ENCODE measurements around the gene PRG3.
A peak's percentile ranks its signal among the peaks of the same experiment; 100 is the strongest.
"Not testable (repeated sequence)": the region's sequence is repeated elsewhere in the genome, so short reads cannot be mapped to it uniquely, and the experiment has no call there.

The PRG3 gene

DNA sequence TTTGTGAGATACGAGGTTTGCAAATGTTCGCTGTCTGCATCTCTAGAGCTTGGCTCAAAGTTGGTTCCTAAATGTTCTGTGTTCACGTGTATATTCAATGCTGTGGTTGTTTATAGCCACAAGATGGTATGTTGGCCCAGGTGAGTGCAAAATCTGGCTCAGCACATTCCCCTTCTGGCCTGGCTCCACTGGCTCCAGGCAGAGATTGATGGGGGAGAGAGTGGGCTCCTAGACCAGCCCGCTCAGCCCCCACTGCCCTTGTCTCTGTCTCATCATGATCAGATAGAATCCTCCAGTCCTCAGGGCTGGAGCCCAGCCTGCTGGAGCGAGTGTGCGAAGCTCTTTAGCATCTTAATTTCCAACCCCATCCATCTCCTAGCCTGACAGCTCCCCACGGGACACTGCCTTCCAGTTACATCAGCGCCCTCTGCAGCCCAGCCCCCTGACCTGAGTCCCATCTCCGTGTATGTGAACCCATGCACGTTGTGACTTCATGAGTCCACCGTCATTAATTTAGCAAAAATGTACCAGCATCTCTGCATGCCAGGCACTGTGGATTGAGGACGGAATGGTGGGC lies 40.8 kb downstream of the PRG3 start:
- Histone ChIP-seq H4K20me1 (ENCODE audit: insufficient read depth, low read length, poor library complexity, severe bottlenecking) (no peaks in the 10 kb centered on the region), H3K79me2 (ENCODE audit: insufficient read depth, low read length) (peaks cover 12% of the 10 kb centered on the region), H3K4me3 (ENCODE audit: low read length, poor library complexity, severe bottlenecking) (no peak overlapping the region), H3K27me3 (ENCODE audit: insufficient read depth, low read length, poor library complexity, severe bottlenecking) (no peaks in the 10 kb centered on the region), H3K9me3 (ENCODE audit: insufficient read depth, low read depth, low read length) (no peaks in the 10 kb centered on the region), H3K36me3 (ENCODE audit: insufficient read depth, low read length) (no peaks in the 10 kb centered on the region), H2AFZ (ENCODE audit: low read length) (peak overlapping the region; percentile 84; the same call in 1 of the 2 replicates), H3K9ac (ENCODE audit: low read depth, low read length, poor library complexity, severe bottlenecking) (peak overlapping the region; percentile 23), H3F3A (ENCODE audit: low read depth) (no peaks in the 10 kb centered on the region), H3K4me2 (ENCODE audit: low read depth, low read length, poor library complexity, severe bottlenecking) (no peak overlapping the region), H3K4me1 (ENCODE audit: insufficient read depth, low read length, poor library complexity, severe bottlenecking) (peaks cover 20% of the 10 kb centered on the region), H3K9me2 (replicated peaks; ENCODE audit: low read depth, low read length) (no peaks in the 10 kb centered on the region)
- TF ChIP-seq EZH2phosphoT487 (IDR thresholded peaks at IDR 0.05; ENCODE audit: borderline replicate concordance): no peak
- TF ChIP-seq, protein P1, sequence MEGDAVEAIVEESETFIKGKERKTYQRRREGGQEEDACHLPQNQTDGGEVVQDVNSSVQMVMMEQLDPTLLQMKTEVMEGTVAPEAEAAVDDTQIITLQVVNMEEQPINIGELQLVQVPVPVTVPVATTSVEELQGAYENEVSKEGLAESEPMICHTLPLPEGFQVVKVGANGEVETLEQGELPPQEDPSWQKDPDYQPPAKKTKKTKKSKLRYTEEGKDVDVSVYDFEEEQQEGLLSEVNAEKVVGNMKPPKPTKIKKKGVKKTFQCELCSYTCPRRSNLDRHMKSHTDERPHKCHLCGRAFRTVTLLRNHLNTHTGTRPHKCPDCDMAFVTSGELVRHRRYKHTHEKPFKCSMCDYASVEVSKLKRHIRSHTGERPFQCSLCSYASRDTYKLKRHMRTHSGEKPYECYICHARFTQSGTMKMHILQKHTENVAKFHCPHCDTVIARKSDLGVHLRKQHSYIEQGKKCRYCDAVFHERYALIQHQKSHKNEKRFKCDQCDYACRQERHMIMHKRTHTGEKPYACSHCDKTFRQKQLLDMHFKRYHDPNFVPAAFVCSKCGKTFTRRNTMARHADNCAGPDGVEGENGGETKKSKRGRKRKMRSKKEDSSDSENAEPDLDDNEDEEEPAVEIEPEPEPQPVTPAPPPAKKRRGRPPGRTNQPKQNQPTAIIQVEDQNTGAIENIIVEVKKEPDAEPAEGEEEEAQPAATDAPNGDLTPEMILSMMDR (conservative IDR thresholded peaks at IDR 0.05; ENCODE audit: low read length): peak; percentile 68

DNA sequence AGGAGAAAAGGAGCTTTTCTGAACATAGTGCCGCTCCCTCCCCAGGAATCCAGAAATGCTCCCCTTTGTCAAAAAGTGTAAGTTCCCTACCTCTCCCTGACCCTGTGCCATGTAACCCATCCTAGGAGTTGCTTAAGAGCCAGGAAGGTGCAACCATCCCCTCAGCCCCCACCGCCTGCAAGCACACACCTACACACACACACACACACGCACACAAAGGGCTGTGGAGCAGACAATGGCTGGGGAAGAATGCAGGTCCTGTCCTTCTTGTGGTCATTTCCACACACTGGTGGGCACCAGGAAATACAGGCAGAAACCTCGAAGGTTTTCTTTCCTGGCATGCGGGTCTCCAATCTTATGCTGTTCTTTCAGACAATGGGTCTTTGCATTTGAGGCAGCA lies 41.6 kb downstream of the PRG3 start:
- H3K4me1 ChIP-seq (ENCODE audit: insufficient read depth, low read length, poor library complexity, severe bottlenecking): peaks cover 23% of the 10 kb centered on the region
- H3K9ac ChIP-seq (ENCODE audit: low read depth, low read length, poor library complexity, severe bottlenecking): peak overlapping the region; percentile 23
- peaks cover 3% of the 10 kb centered on the region for H4K20me1 ChIP-seq (ENCODE audit: insufficient read depth, low read length, poor library complexity, severe bottlenecking)
- peaks cover 20% of the 10 kb centered on the region for H3K79me2 ChIP-seq (ENCODE audit: insufficient read depth, low read length)
- no peak overlapping the region for H3K4me3 ChIP-seq (ENCODE audit: low read length, poor library complexity, severe bottlenecking)
- no peaks in the 10 kb centered on the region for H3K9me2 ChIP-seq (replicated peaks; ENCODE audit: low read depth, low read length)
- no peaks in the 10 kb centered on the region for H3K9me3 ChIP-seq (ENCODE audit: insufficient read depth, low read depth, low read length)
- H3K36me3 ChIP-seq (ENCODE audit: insufficient read depth, low read length): no peaks in the 10 kb centered on the region
- no peaks in the 10 kb centered on the region for H3F3A ChIP-seq (ENCODE audit: low read depth)
- no peak overlapping the region for H3K4me2 ChIP-seq (ENCODE audit: low read depth, low read length, poor library complexity, severe bottlenecking)
- H3K27me3 ChIP-seq (ENCODE audit: insufficient read depth, low read length, poor library complexity, severe bottlenecking): no peaks in the 10 kb centered on the region
- H2AFZ ChIP-seq (ENCODE audit: low read length): peak overlapping the region; percentile 50; the same call in 1 of the 2 replicates
- TF ChIP-seq EZH2phosphoT487 (IDR thresholded peaks at IDR 0.05; ENCODE audit: borderline replicate concordance): no peak
- TF ChIP-seq, protein P1 (conservative IDR thresholded peaks at IDR 0.05; ENCODE audit: low read length): no peak

DNA sequence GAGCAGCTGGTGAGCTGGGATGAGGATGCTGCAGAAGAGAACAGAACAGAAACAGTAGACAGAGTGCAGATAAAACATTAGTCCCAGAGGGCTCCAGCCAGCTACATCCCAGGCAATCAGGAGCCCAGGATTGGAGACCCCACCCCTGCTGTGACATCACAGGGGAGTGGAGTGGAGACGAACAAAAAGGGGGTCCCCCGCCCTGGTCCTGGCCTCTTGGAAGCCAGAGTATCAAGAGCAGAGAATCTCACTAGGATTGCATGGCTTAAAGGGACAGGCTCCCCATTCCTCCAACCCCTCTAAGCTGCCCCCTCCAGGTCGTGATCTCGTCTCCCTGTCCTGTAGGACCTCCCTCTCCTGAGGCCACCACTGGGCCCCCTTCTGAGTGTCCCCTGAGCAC lies 42.8 kb downstream of the PRG3 start, which contains the start of gene P2RX3:
TSS of gene P2RX3 (plus strand) at position 211 of the 400 bp plus-strand sequence. CDS start 199 bp downstream, outside the sequence.
- no peaks in the 10 kb centered on the region for H3K9me3 ChIP-seq (ENCODE audit: insufficient read depth, low read depth, low read length)
- H2AFZ ChIP-seq (ENCODE audit: low read length): peak within 1 kb of the TSS; percentile 50; the same call in 1 of the 2 replicates
- H3K4me2 ChIP-seq (ENCODE audit: low read depth, low read length, poor library complexity, severe bottlenecking): no peak within 1 kb of the TSS
- no peaks in the 10 kb centered on the region; the same call in 1 of the 2 replicates for H3K36me3 ChIP-seq (ENCODE audit: insufficient read depth, low read length)
- no peaks in the 10 kb centered on the region for H3K27me3 ChIP-seq (ENCODE audit: insufficient read depth, low read length, poor library complexity, severe bottlenecking)
- H3K4me3 ChIP-seq (ENCODE audit: low read length, poor library complexity, severe bottlenecking): no peak within 1 kb of the TSS
- peaks cover 29% of the 10 kb centered on the region for H3K4me1 ChIP-seq (ENCODE audit: insufficient read depth, low read length, poor library complexity, severe bottlenecking)
- TF ChIP-seq EZH2phosphoT487 (IDR thresholded peaks at IDR 0.05; ENCODE audit: borderline replicate concordance): no peak
- TF ChIP-seq, protein P1 (conservative IDR thresholded peaks at IDR 0.05; ENCODE audit: low read length): no peak
- peaks cover 32% of the 10 kb centered on the region for H3K79me2 ChIP-seq (ENCODE audit: insufficient read depth, low read length)
- peaks cover 15% of the 10 kb centered on the region for H4K20me1 ChIP-seq (ENCODE audit: insufficient read depth, low read length, poor library complexity, severe bottlenecking)
- peak within 1 kb of the TSS; percentile 23 for H3K9ac ChIP-seq (ENCODE audit: low read depth, low read length, poor library complexity, severe bottlenecking)
- H3K9me2 ChIP-seq (replicated peaks; ENCODE audit: low read depth, low read length): no peaks in the 10 kb centered on the region
- H3F3A ChIP-seq (ENCODE audit: low read depth): no peaks in the 10 kb centered on the region

DNA sequence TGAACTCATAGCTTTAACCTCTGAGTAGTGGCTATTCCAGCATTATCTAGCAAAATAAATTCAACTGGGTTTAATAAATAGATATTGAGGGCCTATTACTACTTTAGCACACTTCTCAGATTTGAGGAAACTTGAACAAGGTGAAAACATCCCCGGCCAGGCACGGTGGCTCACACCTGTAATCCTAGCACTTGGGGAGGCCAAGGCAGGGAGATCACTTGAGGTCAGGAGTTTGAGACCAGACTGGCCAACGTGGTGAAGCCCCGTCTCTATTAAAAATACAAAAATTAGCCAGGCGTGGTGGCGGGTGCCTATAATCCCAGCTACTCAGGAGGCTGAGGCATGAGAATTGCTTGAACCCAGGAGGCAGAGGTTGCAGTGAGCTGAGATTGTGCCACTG lies 44.1 kb downstream of the PRG3 start:
- not testable (repeated sequence) for H3K9me3 ChIP-seq (ENCODE audit: insufficient read depth, low read depth, low read length); H3K9me2 ChIP-seq (replicated peaks; ENCODE audit: low read depth, low read length); H2AFZ ChIP-seq (ENCODE audit: low read length); H3F3A ChIP-seq (ENCODE audit: low read depth); H3K27me3 ChIP-seq (ENCODE audit: insufficient read depth, low read length, poor library complexity, severe bottlenecking); H3K4me3 ChIP-seq (ENCODE audit: low read length, poor library complexity, severe bottlenecking); H3K4me2 ChIP-seq (ENCODE audit: low read depth, low read length, poor library complexity, severe bottlenecking)
- peak overlapping the region; percentile 79 for H3K9ac ChIP-seq (ENCODE audit: low read depth, low read length, poor library complexity, severe bottlenecking)
- peaks cover 45% of the 10 kb centered on the region for H3K79me2 ChIP-seq (ENCODE audit: insufficient read depth, low read length)
- peaks cover 17% of the 10 kb centered on the region for H4K20me1 ChIP-seq (ENCODE audit: insufficient read depth, low read length, poor library complexity, severe bottlenecking)
- peaks cover 12% of the 10 kb centered on the region; the same call in 1 of the 2 replicates for H3K36me3 ChIP-seq (ENCODE audit: insufficient read depth, low read length)
- peaks cover 34% of the 10 kb centered on the region for H3K4me1 ChIP-seq (ENCODE audit: insufficient read depth, low read length, poor library complexity, severe bottlenecking)
